NCI-H524 treated with DMSO at 0.1 percent for 48 hours (cell line): ENCODE measurements around the gene MARCHF9.
"Not testable (repeated sequence)": the region's sequence is repeated elsewhere in the genome, so short reads cannot be mapped to it uniquely, and the experiment has no call there.

ENCODE experiments used
- DNase-seq: peaks from one replicate; lab custom pipeline; 2025; lab: John Stamatoyannopoulos, UW

The MARCHF9 gene

GRCh38 chr12:57754411-57755193, at the start of gene MARCHF9:
TSS of gene MARCHF9 (plus strand) at chr12:57755103. CDS start at chr12:57755529, 426 bp downstream.
- peak; percentile 24 for DNase-seq

GRCh38 chr12:57707250-57707649, 47.7 kb upstream of the MARCHF9 start:
- DNase-seq, result no peak

- DNase-seq, result no peak
These were observed 46.6 kb upstream of the MARCHF9 start for GRCh38 chr12:57708296-57708695.

GRCh38 chr12:57712701-57713100, 42.2 kb upstream of the MARCHF9 start:
- DNase-seq, result no peak

- no peak for DNase-seq
These were observed 41.7 kb upstream of the MARCHF9 start for GRCh38 chr12:57713209-57713608.

- not testable (repeated sequence) for DNase-seq
These were observed 39.7 kb upstream of the MARCHF9 start for GRCh38 chr12:57715036-57715748.

GRCh38 chr12:57715786-57716185, 39.1 kb upstream of the MARCHF9 start:
- DNase-seq, result no peak

GRCh38 chr12:57716305-57716704, 38.6 kb upstream of the MARCHF9 start:
- DNase-seq, result no peak

- DNase-seq, result no peak
These were observed 37.8 kb upstream of the MARCHF9 start for GRCh38 chr12:57717131-57717530.

GRCh38 chr12:57717846-57718640, 36.9 kb upstream of the MARCHF9 start:
- no peak for DNase-seq

GRCh38 chr12:57718641-57719528, 36.0 kb upstream of the MARCHF9 start:
- DNase-seq, result no peak

GRCh38 chr12:57719777-57720605, 34.9 kb upstream of the MARCHF9 start:
- no peak for DNase-seq

- no peak for DNase-seq
These were observed 34.0 kb upstream of the MARCHF9 start for GRCh38 chr12:57720606-57721595.

GRCh38 chr12:57721846-57722608, 32.9 kb upstream of the MARCHF9 start:
- DNase-seq, result not testable (repeated sequence)

GRCh38 chr12:57722716-57723629, 31.9 kb upstream of the MARCHF9 start:
- peak; percentile 35 for DNase-seq

GRCh38 chr12:57723630-57723962, 31.3 kb upstream of the MARCHF9 start:
- DNase-seq, result no peak
